Stimulated activated CD4-positive, alpha-beta T cell treated with anti-CD3 and anti-CD28 coated beads, Interleukin-12 subunit alpha, Interleukin-12 subunit beta, amount 100 ng/mL, for 48 hours (primary cell): ENCODE data around the gene SNUPN.

Experiments
- DNase-seq, 3 donors: peaks; one replicate each; pipeline ENCODE4 v3.0.0-alpha.2; 2020; ENCODE audit warnings: low read depth in 2 of 3, low spot score in 1 of 3

SNUPN gene

DNA sequence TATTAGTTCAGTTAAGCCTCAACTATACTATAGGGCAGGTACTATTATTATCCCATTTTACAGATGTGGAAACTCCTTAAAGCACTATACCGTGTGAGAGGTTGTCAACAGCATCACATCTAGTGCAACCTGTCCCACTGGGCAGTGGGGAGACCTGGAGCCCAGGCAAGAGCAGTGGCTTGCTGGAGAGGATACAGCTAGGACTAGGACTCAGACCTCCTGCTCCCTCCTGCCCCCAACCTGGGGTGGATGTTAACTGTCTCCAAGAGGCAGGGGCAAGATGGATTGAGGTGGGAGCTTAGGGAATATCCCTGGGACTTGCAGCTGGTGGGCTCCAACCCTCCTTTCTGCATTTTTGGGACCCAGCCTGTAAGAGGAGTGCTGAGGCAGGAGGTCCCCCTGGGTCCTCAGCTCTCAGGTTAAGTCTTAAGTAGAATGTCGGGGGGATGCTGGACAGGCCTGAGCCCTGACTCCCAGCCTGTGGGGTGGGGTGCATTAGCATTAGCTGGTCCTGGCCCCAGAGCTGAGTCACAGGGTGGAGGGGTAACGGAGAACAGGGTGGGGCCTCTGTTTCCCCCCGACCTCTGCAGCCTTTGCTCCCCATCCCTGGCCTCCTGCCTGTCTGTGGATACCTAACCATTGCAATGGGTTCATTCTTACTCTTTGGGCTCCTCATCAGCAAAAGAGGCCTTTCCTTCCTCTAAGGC, 28.8 kb upstream of the SNUPN start:
- no peak for DNase-seq

DNA sequence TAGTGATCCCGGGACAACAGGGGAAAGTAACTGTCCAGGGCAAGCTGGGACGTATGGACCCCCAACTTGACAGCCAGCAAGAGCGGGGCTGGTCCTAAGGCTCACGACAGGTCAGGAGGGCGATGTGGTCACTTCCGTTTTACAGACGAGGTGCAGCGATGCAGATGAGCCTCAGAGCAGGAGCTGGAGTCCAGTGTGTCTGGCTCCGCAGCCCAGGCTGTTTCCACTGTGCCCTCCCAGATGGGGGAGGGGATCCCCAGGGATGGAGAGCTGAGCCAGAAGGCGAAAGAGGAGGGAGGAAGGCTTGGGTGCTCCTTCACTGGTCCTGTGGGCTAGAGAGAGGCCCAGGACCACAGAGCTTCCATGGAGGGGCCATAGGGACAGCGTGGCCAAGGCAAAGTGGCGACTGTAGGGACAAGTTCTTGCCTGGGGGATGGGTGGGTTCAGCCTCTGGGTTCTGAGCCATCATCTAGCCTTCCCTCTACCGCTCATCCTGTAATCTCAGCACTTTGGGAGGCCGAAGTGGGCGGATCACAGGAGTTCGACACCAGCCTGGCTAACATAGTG, 27.9 kb upstream of the SNUPN start:
- no peak for DNase-seq

DNA sequence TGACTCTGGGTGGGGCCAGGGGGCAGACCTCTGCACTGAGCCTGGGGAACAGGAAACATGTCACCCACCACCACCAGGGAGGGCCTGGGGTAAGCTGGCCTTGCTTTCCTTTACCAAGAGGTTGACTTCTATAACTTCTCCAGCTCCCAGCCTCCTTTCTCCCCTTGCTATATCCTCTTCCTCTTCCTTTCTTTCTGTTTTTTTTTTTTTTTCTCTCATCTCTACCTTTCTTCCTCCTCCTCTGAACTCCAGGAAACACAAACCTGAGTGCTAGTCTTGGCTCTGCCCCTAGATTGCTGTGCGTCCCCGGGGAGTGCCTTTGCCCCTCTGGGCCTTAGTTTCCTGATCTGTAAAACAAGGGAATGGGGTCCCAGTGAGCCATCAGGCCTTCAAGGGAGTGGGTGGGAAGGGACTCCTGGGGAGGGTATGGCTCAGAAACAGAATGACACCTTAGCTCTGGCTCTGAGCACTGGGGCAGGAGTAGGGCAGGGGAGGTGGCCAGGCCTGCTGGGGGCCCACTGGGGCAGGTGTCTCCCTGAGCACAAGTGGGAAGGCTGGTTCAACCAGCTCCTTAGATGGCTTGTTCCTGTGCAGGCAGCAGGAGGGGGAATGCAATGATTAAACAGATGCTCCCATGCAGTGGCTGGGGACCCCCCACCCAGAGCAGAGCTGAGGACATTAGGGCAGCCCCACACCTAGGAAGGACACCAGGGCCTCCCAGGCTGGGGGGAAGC, 26.5 kb upstream of the SNUPN start:
- no peak for DNase-seq

DNA sequence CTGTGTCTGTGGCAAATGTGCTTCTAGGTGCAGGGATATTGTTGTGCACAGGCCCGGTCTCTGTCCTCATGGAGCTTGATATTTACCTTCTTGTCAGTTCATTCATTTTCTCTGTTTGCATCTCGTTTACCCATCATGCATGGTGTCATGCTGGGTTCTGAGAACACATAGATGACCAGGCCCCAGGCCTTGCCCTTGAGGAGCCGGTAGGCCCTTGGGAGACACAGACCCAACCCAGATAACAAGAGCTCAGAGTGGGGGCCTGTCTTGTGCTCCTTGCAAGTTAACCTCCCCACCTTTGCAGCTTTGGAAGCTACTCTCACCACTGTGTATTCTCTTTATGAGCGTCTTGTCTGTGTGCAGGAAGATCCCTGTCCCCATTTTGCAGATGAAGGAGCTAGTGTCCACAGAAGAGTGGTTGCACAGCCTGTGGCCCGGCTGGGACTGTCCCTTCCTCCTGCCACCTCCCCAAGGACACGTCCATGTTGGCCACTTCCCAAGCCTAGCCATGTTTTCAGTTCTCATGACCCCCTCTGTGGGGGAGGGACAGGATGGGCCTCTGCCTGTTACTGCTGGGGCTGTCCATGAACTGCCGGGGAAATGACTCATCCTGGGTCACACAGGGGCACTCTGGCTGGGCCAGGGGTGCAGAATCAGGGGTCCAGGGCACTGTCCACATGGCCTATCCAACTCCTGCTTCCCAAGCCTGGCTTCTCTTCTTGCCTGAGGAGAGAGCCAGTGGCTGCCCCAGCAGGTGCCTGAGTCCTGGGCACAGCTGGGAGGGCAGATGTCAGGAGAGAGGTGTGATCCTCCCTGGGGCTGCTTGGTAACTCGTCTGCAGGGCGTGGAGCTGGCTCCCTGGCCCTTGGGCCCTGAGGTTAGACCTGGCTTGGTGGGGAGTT, 25.6 kb upstream of the SNUPN start:
- no peak for DNase-seq

DNA sequence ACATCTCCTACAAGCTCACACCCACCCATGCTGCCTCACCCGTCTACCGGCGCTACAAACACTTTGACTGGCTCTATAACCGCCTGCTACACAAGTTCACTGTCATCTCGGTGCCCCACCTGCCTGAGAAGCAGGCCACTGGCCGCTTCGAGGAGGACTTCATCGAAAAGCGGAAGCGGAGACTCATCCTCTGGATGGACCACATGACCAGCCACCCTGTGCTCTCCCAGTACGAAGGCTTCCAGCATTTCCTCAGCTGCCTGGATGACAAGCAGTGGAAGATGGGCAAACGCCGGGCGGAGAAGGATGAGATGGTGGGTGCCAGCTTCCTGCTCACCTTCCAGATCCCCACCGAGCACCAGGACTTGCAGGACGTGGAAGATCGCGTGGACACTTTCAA, 24.3 kb upstream of the SNUPN start:
- no peak for DNase-seq

DNA sequence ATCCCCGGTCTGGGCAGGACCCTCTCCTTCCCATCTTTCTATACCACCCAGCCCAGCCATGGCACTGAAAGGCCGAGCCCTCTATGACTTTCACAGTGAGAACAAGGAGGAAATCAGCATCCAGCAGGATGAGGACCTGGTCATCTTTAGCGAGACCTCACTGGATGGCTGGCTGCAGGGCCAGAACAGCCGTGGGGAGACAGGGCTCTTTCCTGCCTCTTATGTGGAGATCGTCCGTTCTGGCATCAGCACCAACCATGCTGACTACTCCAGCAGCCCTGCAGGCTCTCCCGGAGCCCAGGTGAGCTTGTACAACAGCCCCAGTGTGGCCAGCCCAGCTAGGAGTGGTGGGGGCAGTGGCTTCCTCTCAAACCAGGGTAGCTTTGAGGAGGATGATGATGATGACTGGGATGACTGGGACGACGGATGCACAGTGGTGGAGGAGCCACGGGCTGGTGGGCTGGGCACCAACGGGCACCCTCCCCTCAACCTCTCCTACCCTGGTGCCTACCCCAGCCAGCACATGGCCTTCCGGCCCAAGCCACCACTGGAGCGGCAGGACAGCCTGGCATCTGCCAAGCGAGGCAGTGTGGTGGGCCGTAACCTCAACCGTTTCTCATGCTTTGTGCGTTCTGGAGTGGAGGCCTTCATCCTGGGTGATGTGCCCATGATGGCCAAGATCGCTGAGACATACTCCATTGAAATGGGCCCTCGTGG, 23.7 kb upstream of the SNUPN start:
- no peak for DNase-seq

DNA sequence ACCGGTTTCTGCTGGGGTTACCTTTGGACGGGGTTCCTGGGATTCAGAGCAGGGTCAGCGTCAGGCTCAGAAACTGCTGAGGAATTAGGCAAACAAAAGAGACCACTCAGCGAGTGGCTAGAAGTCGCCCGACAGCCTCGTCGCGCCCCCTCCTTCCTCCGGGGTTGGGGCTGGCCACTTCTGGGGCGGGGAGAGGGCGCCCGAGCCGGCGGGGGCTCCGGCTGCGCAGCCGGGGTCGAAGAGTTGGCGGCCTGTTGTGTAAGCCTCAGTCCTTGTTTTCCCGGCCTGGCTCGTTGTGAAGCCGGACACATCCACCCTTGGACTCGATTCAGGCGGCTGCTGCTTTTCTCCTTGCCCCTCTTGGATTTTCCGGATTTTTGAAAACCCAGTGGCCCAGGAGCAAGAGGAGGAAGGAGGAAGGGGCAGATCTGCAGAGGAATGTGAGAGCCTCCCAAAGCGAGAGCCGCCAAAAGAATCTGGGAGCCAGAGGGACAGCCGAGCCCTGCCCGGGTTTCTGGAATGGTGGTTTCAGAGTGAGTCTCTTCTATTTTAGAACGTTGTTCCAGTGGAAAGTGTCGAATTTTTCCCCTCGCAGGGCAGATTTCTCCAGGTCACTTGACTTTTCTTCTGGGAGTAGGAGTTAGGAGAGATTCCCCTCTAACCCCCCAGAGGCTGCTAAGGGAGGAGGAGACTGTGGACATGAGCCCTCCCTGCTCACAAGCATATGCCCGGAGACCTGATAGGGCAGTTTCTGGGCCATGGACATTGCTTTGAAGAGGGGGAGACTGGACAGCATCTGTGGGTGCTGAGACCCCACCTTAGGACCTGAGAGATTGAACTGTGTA, 22.9 kb upstream of the SNUPN start:
- DNase-seq: no peak

DNA sequence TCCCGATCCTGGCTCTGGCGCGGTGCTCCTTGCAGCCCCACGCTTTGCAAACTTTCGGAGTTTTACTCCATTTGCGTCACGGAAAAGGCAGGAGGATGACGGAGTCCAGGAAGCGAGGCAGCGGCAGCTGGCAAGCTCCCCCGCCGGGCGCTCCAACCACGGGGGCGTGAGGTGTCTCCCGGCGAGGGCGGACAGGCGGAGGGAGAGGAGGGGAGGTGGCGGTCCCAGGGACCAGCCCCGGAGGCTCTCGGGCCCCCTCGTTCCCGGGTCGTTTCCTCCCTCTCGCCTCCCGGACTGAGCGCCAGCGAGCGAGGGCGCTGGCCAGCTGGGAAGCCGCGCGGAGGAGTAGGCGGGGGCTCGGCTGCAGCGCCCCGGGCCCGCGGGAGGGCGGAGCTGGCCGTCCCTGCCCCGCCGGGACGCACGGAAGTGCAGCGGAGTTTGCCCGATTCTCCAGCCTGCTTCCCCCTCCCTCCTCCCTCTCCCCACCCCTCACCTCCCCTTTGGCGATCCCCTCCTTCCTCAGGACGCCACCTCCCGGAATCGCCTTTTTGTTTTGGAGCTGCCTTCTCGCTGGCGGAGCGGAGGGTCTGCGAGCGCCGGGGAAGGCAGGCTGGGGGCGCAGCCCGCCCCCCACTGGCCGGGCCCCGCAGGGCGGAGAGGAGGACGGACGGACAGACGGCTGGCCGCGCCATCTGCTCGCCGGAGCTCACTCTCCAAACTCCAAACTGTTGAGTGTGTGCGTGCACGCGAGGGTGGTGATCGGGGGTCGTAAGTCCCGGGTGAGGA, 22.0 kb upstream of the SNUPN start, which contains the start of gene SNX33:
Gene SNX33 (plus strand): TSS at position 543 of the 786 bp plus-strand sequence. CDS start 1,191 bp downstream, outside the sequence.
- DNase-seq: peak in 2 of 3 donors; percentile 45 to 51

DNA sequence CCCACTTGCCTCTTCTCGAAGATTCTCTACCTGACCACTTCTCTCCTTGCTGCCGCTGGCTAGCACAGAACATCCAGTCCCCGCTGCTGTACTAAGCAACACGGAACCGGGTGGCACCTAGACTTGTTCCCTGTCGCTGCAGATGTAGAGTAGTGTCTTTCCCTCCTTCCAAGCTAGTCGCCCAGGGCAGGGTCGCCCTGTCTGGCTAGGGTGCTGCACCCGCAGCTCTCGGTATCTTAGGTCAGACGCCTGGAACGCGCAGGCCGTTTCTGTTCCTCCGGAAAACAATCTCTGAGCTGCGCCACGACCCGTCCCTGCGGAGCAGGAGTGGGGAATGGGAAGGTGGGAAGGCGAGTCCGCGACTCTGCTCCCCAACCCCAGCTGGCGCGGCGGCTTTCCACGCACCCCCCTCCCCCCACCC, 21.4 kb upstream of the SNUPN start:
- DNase-seq: no peak

DNA sequence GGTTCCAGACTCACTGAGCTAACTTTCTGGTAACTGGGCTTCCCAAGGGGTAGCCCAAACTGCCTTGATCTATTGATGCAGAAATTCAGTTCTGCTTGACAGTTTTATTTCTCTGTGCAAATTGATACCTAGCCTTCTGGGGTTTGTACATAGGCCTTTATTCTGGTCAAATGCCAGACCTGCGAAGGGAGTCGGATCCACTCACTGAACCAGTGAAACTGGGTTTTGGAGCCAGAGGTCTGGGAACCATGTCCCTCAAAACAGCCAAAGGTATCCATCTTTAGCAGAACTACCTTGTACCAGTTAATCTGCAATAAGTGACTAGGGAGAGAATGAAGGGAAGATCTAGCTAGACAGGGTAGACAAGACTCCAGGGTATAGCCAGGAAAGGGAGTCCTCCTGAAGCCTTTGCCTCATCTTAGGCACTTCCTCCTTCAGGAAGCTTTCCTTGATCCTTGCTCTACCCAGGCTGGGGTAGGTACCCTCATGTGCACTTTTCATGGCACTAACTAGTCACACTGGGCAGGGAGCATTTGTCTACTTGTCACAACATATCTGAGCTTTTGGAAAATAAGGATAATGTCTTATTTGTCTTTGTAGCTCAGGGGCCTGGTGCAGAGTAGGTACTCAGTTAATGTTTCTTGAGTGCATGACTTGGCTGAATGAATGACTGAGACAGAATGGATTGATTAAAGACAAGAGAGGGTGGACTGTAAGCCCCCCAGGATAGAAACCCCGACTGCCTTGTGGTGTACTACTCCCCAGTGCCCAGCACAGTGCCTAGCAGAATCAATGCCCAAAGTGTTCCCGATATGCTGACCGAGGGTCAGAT, 20.8 kb upstream of the SNUPN start:
- no peak for DNase-seq

DNA sequence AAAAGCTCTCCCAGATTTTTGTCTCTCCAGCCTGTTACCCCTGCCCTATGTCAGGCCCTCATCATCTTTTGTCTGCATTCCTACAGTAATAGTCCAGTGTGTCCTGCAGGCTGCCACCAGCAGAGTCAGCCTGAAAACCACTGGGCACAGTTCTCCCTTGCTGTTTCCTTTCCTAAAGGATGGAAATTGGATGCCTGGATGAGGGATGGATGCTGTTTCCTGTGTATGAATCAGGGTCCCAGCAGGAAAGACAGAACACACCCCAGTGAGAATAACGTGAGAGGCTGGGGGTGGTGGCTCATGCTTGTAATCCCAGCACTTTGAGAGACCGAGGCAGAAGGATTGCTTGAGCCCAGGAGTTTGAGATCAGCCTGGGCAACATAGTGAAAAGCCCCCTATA, 18.9 kb upstream of the SNUPN start:
- no peak for DNase-seq

DNA sequence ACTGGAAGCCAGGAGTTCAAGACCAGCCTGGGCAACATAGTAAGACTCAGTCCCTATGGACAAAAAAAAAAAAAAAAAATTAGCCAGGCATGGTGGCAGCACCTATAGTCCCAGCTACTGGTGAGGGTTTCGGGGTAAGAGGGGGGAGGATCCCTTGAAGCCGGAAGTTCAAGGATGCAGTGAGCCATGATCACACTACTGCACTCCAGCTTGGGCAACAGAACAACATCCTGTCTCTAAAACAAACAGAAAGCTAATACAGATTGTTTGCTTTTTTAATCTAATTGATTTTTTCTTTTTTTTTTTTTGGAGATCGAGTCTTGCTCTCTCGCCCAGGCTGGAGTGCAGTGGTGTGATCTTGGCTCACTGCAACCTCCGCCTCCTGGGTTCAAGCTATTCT, 16.1 kb upstream of the SNUPN start:
- no peak for DNase-seq

DNA sequence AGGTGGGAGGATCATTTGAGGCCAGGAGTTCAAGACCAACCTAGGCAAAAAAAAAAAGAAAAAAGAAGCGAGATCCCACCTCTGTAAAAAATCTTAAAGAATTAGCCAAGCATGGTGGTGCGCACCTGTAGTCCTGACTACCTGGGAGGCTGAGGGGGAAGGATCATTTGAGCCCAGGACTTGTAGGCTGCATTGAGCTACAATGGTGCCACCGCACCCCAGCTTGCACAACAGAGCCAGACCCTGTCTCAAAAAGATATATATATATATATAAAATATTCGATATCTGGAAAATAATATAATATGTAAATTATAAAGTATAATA, 15.6 kb upstream of the SNUPN start:
- no peak for DNase-seq

DNA sequence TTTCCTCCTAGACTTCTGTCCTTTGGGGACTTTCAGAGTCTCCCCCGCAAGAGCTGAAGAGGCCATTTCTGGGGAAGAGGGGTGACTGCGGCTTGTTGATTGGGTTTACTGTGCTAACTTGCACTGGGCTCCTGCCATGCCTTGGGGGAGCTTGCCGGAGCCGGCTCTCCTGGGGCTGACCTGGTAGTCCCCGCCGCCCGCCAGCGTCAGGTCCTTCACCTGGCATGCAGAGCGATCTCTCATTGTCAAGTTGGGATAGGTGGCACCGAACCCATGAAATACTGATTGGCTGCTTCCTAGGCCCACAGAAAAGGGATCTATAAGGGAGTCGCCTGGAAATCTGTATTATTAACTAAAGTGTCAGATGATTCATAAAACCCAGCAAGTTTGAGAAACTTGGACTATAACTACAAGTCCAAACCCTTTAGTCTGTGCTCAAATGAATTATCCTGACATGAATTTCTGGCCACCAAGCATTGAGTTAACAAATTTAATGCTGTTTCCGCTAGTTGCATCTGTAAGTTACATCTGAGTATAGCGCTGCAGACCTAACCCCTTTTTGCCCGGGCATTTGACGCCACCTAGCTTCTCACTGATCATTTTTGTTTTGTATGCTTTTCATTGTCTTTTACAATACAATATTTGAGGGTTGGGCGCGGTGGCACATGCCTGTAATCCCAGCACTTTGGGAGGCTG, 15.1 kb upstream of the SNUPN start:
- DNase-seq: peak in 2 of 3 donors; percentile 25 to 43

DNA sequence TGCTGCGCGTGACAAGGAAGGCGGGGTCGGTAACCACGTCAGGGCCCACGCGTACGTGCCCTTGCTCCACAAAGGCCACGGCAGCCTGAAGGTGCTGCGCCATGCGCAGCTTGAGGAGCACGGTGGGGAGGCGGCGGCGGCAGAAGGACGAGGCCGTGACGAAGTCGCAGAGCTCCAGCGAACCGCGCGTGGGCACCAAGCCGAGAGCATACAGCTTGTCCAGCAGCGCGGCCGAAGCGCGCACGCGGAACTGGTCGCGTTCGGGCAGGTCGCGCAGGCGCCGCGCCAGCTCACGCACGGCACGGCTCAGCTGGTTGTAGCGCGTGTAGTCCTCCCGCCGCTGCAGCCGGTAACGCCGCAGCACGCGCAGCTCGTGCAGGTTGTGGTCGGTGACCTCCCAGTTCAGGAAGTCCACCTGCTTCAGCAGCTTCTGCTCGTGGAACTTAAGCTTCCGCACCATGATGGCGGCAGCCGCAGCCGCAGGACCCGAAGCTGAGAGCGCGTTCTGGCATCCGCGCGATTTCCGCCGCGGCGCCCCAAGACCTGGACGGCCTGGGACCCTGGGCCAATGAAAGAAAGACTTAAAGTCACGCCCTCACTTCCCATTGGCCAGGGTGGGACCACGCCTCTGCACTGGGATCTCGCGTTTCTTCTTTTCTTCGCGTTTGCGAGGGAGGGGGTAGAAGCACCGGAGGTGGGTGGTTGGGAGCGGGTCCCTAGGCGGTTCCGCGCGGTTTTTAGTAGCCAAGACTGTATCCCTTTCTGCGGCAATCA, 14.4 kb upstream of the SNUPN start, which contains the start of gene IMP3:
Gene IMP3 (minus strand): TSS at position 516 of the 774 bp plus-strand sequence. CDS start 56 bp downstream, at position 460.
- DNase-seq: peak; percentile 90 to 93 (median 91)

DNA sequence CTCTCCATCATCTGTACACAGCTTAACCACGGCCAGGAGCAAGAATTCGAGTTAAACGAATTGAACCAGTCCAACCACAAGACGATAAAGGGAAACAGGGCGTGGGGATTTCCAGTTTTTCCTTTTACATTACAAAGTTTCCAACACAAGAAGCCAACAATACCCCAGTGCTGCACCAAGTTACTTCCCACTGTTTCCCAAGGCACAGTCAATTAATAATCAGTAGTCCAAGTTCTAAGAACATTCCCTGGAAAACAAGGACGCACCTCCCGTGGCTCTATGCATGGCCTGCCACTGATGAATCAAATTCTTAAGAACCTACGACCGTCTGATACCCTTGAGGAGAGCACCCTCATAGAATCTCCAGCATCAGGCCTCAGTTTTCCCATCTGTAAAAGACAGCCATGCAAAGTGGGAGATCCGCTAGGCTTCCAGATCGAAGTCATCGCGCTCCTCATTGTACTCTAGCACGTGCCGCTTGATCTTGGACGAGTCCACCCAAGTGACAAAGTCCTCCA, 13.7 kb upstream of the SNUPN start:
- no peak for DNase-seq
